Measurements from ENCODE around the gene GARNL3. TPM values are rescaled to one million over a fixed set of nuclear protein-coding genes. Genes with fewer than 3 reads are reported as not detected.

The GARNL3 gene
- total RNA-seq, 1 experiment from 2014 or later, result 15.5 TPM

DNA sequence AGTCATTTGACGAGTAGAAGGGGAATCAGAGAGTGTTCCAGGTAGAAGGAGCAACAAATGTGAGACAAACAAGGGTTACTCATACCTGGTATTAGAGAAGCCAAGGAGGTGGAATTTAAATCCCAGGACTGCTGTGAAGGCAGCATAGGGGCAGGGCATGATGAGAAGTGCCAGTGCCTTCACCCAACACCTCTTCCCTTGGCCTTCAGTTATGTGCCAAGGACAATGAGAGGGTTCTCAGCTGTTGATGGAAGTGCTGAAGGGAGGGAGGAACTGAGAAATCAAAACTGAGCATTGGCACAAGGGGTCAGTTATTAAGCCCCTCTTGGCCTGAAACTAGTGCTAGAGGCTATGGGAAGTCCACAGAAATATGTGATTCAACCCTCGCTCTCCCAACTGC lies 50.3 kb downstream of the GARNL3 start:
- Histone ChIP-seq H3K9me2 (replicated peaks; ENCODE audit: low read length) (no peaks in the 10 kb centered on the region), H4K20me1 (ENCODE audit: low read length) (no peaks in the 10 kb centered on the region), H3K36me3 (ENCODE audit: low read depth, low read length) (peaks cover 5% of the 10 kb centered on the region; the same call in 1 of the 2 replicates), H3K9me3 (ENCODE audit: low read length) (no peaks in the 10 kb centered on the region), H3F3A (ENCODE audit: low read length, unreplicated experiment) (no peaks in the 10 kb centered on the region), H3K79me2 (ENCODE audit: low read length) (no peaks in the 10 kb centered on the region), H3K27ac (ENCODE audit: low read length) (no peak overlapping the region), H3K4me1 (ENCODE audit: insufficient read depth, low read length) (peaks cover 27% of the 10 kb centered on the region), H3K9ac (ENCODE audit: low read length) (no peak overlapping the region), H3K4me3 (ENCODE audit: low read length) (no peak overlapping the region), H3K27me3 (ENCODE audit: low read length) (no peaks in the 10 kb centered on the region), H3K4me2 (ENCODE audit: low read length) (no peak overlapping the region), H2AFZ (ENCODE audit: low read length) (no peak overlapping the region)
- ATAC-seq, result no peak
- CTCF ChIA-PET, result no interaction called here
- POLR2A ChIA-PET (ENCODE audit: unreplicated experiment), result no interaction called here
- no TSS peak for BruUV-seq (replicated peaks)
- DNase-seq, result no peak
- no peak for TF ChIP-seq CTCF (conservative IDR thresholded peaks at IDR 0.05; ENCODE audit: low read depth, low read length)
- intact Hi-C loops (cut with micrococcal nuclease), result no loop called here

DNA sequence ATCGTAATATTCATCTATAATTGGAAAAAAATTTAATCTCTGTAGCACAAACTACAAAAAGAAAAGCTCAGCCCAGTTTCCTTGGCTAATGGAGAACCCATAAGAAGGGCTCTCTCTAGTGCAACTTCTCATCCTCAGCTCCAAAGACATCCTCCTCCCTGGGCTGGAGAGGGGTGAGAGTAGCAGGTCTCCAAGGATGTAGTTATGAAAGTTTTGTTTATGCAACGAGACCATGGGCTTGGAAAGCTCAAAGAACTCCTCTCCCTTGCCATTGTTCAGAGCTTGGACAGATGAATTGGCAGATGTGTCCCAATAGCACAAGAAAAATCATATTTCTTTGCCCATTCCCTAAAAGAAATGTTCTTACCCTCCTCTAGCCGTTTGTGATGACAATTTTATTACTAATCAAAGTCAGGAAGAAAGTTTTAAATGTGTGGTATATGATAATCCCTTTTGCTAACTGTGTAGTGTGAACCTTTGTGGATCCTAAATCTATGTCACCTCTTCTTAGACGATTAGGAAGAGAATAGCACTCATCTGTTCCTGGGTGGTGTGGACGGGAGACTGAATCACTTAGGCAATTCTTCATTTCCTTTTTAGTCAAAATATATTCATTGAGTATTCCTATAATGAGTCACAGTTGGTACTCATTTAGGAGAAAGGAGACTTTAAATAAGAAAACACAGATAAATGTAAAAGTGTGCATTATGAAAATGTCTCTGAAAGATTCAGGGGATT lies 52.2 kb downstream of the GARNL3 start:
- TF ChIP-seq EZH2phosphoT487 (IDR thresholded peaks at IDR 0.05; ENCODE audit: borderline replicate concordance, low read length) (no peak), EZH2 (IDR thresholded peaks at IDR 0.05; ENCODE audit: low read length, unreplicated experiment) (no peak), CTCF (conservative IDR thresholded peaks at IDR 0.05; ENCODE audit: low read depth, low read length) (no peak)
- no peaks in the 10 kb centered on the region for H3K9me3 ChIP-seq (ENCODE audit: low read length)
- CTCF ChIA-PET, result no interaction called here

GRCh38 chr9:127318651-127319167 lies 54.1 kb downstream of the GARNL3 start:
- no peak for ATAC-seq
- no peak for TF ChIP-seq EZH2 (IDR thresholded peaks at IDR 0.05; ENCODE audit: low read length, unreplicated experiment)
- no peak for TF ChIP-seq CTCF (conservative IDR thresholded peaks at IDR 0.05; ENCODE audit: low read depth, low read length)
- TF ChIP-seq EZH2phosphoT487 (IDR thresholded peaks at IDR 0.05; ENCODE audit: borderline replicate concordance, low read length), result no peak
- no TSS peak for BruUV-seq (replicated peaks)
- Histone ChIP-seq H3K9me2 (replicated peaks; ENCODE audit: low read length) (no peaks in the 10 kb centered on the region), H3K4me1 (ENCODE audit: insufficient read depth, low read length) (peaks cover 13% of the 10 kb centered on the region), H3K27ac (ENCODE audit: low read length) (no peak overlapping the region), H3F3A (ENCODE audit: low read length, unreplicated experiment) (no peaks in the 10 kb centered on the region), H3K27me3 (ENCODE audit: low read length) (no peaks in the 10 kb centered on the region), H3K36me3 (ENCODE audit: low read depth, low read length) (peaks cover 5% of the 10 kb centered on the region; the same call in 1 of the 2 replicates), H3K79me2 (ENCODE audit: low read length) (no peaks in the 10 kb centered on the region), H2AFZ (ENCODE audit: low read length) (no peak overlapping the region), H3K4me2 (ENCODE audit: low read length) (no peak overlapping the region), H3K9me3 (ENCODE audit: low read length) (no peaks in the 10 kb centered on the region), H3K9ac (ENCODE audit: low read length) (no peak overlapping the region), H4K20me1 (ENCODE audit: low read length) (no peaks in the 10 kb centered on the region), H3K4me3 (ENCODE audit: low read length) (no peak overlapping the region)
- no peak for DNase-seq
- ChIA-PET CTCF (no interaction called here), POLR2A (ENCODE audit: unreplicated experiment) (no interaction called here)
- intact Hi-C loops (cut with micrococcal nuclease), result no loop called here

More for the DNA sequence above, 52.2 kb downstream of the GARNL3 start:
- no peak overlapping the region for H3K4me3 ChIP-seq (ENCODE audit: low read length)
- H3K4me1 ChIP-seq (ENCODE audit: insufficient read depth, low read length), result peaks cover 17% of the 10 kb centered on the region
- POLR2A ChIA-PET (ENCODE audit: unreplicated experiment), result no interaction called here
- no peaks in the 10 kb centered on the region for H3K27me3 ChIP-seq (ENCODE audit: low read length)
- DNase-seq (peak; percentile 32), ATAC-seq (peak; percentile 81)
- no peaks in the 10 kb centered on the region for H3F3A ChIP-seq (ENCODE audit: low read length, unreplicated experiment)
- H3K27ac ChIP-seq (ENCODE audit: low read length), result no peak overlapping the region
- H3K36me3 ChIP-seq (ENCODE audit: low read depth, low read length), result peaks cover 5% of the 10 kb centered on the region; the same call in 1 of the 2 replicates
- no peaks in the 10 kb centered on the region for H4K20me1 ChIP-seq (ENCODE audit: low read length)
- no peaks in the 10 kb centered on the region for H3K9me2 ChIP-seq (replicated peaks; ENCODE audit: low read length)
- intact Hi-C loops (cut with micrococcal nuclease), result no loop called here
- H3K4me2 ChIP-seq (ENCODE audit: low read length), result no peak overlapping the region
- no peaks in the 10 kb centered on the region for H3K79me2 ChIP-seq (ENCODE audit: low read length)
- BruUV-seq (replicated peaks), result no TSS peak
- no peak overlapping the region for H2AFZ ChIP-seq (ENCODE audit: low read length)
- no peak overlapping the region for H3K9ac ChIP-seq (ENCODE audit: low read length)

All from PC-3 (cell line).